Measurements from ENCODE around the gene AP2A1.

AP2A1 gene

GRCh38 chr19:49791776-49792445, 25.1 kb downstream of the AP2A1 start:
- DNase-seq (ENCODE audit: low spot score) = no peak
- TF ChIP-seq, protein P1, sequence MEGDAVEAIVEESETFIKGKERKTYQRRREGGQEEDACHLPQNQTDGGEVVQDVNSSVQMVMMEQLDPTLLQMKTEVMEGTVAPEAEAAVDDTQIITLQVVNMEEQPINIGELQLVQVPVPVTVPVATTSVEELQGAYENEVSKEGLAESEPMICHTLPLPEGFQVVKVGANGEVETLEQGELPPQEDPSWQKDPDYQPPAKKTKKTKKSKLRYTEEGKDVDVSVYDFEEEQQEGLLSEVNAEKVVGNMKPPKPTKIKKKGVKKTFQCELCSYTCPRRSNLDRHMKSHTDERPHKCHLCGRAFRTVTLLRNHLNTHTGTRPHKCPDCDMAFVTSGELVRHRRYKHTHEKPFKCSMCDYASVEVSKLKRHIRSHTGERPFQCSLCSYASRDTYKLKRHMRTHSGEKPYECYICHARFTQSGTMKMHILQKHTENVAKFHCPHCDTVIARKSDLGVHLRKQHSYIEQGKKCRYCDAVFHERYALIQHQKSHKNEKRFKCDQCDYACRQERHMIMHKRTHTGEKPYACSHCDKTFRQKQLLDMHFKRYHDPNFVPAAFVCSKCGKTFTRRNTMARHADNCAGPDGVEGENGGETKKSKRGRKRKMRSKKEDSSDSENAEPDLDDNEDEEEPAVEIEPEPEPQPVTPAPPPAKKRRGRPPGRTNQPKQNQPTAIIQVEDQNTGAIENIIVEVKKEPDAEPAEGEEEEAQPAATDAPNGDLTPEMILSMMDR (IDR thresholded peaks at IDR 0.05) = no peak
- peak overlapping the region in 1 of 2 donors; percentile 13 for H3K27ac ChIP-seq

GRCh38 chr19:49792829-49793560, 26.2 kb downstream of the AP2A1 start:
- H3K27ac ChIP-seq = no peak overlapping the region
- TF ChIP-seq, protein P1 (IDR thresholded peaks at IDR 0.05) = no peak
- H3K4me3 ChIP-seq = no peak overlapping the region
- DNase-seq (ENCODE audit: low spot score) = no peak

More at GRCh38 chr19:49791776-49792445, 25.1 kb downstream of the AP2A1 start:
- H3K4me3 ChIP-seq = no peak overlapping the region

DNA sequence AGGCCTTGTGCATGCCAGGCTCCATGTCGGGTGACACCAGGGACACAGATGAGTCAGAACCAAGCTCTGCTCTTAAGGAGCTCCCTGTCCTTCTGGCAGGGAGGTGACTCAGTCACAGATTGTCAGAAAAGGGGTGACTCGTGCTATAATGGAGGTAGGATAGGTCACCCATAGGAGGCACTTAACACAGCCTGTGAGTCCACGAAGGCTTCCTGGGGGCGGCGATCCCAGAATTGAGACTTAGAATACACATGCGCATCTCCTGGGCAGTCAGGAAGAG, 26.7 kb downstream of the AP2A1 start:
- TF ChIP-seq, protein P1 (IDR thresholded peaks at IDR 0.05) = no peak
- DNase-seq (ENCODE audit: low spot score) = no peak
- no peak overlapping the region for H3K4me3 ChIP-seq
- no peak overlapping the region for H3K27ac ChIP-seq

GRCh38 chr19:49795615-49796014, 28.8 kb downstream of the AP2A1 start:
- no peak for DNase-seq (ENCODE audit: low spot score)
- Histone ChIP-seq H3K27ac (no peak overlapping the region), H3K4me3 (no peak overlapping the region)
- TF ChIP-seq, protein P1 (IDR thresholded peaks at IDR 0.05) = no peak

DNA sequence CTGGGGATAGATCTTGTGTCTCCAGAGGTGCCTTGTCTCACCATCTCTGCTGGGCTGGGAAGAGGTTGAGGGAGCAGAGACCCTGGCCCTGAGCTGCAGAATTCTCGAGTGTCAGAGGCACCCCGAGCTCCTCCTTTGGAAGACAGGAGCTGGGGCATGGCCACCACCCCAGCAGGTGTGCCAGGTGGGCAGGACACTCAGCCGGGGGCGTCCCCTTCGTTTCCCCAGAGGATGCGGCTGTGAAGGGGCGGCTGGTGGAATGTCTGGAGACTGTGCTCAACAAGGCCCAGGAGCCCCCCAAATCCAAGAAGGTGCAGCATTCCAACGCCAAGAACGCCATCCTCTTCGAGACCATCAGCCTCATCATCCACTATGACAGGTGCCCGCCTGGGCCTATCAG, 31.8 kb downstream of the AP2A1 start:
- Histone ChIP-seq H3K4me3 (no peak overlapping the region), H3K27ac (no peak overlapping the region)
- TF ChIP-seq, protein P1 (IDR thresholded peaks at IDR 0.05) = no peak
- DNase-seq (ENCODE audit: low spot score) = no peak

DNA sequence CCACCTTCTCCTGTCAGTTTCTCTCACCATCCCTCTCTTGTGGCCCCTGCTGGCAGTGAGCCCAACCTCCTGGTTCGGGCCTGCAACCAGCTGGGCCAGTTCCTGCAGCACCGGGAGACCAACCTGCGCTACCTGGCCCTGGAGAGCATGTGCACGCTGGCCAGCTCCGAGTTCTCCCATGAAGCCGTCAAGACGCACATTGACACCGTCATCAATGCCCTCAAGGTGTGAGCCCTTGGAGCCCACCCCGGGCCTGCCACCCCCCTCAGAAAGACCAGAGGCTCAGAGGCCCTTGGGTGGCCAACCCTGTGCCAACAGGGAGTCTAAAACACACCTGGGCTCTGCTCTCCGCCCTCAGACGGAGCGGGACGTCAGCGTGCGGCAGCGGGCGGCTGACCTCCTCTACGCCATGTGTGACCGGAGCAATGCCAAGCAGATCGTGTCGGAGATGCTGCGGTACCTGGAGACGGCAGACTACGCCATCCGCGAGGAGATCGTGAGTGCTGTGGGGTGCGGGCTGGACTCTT, 32.5 kb downstream of the AP2A1 start:
- TF ChIP-seq, protein P1 (IDR thresholded peaks at IDR 0.05) = no peak
- DNase-seq (ENCODE audit: low spot score) = no peak
- Histone ChIP-seq H3K27ac (no peak overlapping the region), H3K4me3 (no peak overlapping the region)

Data from coronary artery (tissue), 2 donors.